ENCODE measurements around the gene OR56A5.

The OR56A5 gene

DNA sequence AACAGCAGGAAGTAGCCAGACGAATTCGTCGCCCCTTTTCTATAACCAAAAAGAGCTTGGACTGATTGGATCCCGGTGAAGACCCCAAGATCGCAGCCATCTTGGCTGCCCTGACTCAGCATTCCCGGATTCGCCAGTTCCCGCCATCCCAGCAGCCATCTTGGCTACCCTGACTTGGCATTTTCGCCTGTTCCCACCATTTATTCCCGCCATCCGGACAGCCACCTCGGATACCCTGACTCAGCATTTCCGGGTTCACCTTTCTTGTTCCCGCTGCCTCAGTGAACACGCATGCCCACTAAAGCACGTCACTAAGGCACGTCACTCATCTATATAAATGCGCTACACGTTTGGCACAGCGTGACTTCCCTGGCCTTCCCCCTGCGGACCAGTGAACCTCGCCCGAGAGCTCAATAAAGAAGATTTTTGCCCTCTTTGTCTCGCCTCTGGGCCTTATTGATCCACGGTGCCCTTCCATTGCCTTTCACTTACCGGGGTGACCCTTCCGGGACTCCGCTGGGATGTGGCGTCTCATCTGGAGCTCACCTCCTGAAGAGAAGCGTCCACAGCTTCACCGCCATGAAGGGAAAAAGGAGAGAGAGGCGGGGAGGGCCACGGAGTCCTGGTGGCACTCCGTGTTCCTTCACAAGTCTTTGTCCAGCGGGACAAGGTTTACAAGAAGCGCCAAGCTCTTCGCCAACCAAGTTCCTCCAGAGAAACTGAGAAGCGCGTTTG, 30.3 kb downstream of the OR56A5 start:
- Histone ChIP-seq H3K4me3 (ENCODE audit: low read depth, low read length) (no peak overlapping the region), H3K27ac (ENCODE audit: extremely low read depth, low read depth, low read length) (no peak overlapping the region), H3K36me3 (ENCODE audit: control insufficient read depth in 2 of 2, insufficient read depth in 1 of 2, low read length in 2 of 2) (no peaks in the 10 kb centered on the region), H3K9me3 (ENCODE audit: control insufficient read depth, insufficient read depth, low read depth, low read length) (no peaks in the 10 kb centered on the region), H3K4me1 (ENCODE audit: control insufficient read depth, insufficient read depth, low read length) (no peaks in the 10 kb centered on the region)
- TF ChIP-seq ZNF23 (tag by site-specific recombination; IDR thresholded peaks at IDR 0.05; ENCODE audit: borderline replicate concordance) (no peak), TRIM28 (IDR thresholded peaks at IDR 0.05; ENCODE audit: borderline replicate concordance, low read length) (no peak), ZNF214 (tag by site-specific recombination; IDR thresholded peaks at IDR 0.05; ENCODE audit: borderline replicate concordance) (no peak), ZNF398 (tag by site-specific recombination; IDR thresholded peaks at IDR 0.05) (no peak), ZNF837 (tag by site-specific recombination; IDR thresholded peaks at IDR 0.05) (no peak), ZBTB6 (tag by site-specific recombination; IDR thresholded peaks at IDR 0.05) (no peak), KLF17 (tag by site-specific recombination; IDR thresholded peaks at IDR 0.05) (no peak), ZNF596 (tag by site-specific recombination; IDR thresholded peaks at IDR 0.05) (no peak), ZSCAN30 (tag by site-specific recombination; IDR thresholded peaks at IDR 0.05) (no peak), ZNF76 (tag by site-specific recombination; IDR thresholded peaks at IDR 0.05; ENCODE audit: borderline replicate concordance, low read depth) (no peak)
- TF ChIP-seq, protein P1, sequence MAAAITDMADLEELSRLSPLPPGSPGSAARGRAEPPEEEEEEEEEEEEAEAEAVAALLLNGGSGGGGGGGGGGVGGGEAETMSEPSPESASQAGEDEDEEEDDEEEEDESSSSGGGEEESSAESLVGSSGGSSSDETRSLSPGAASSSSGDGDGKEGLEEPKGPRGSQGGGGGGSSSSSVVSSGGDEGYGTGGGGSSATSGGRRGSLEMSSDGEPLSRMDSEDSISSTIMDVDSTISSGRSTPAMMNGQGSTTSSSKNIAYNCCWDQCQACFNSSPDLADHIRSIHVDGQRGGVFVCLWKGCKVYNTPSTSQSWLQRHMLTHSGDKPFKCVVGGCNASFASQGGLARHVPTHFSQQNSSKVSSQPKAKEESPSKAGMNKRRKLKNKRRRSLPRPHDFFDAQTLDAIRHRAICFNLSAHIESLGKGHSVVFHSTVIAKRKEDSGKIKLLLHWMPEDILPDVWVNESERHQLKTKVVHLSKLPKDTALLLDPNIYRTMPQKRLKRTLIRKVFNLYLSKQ (tag by site-specific recombination; IDR thresholded peaks at IDR 0.05; ENCODE audit: borderline replicate concordance): no peak
- POLR2A ChIA-PET: no interaction called here
- CTCF ChIA-PET: no interaction called here

- CTCF ChIA-PET: interaction anchor here (0.6 kb wide), 1 partner anchor 297 kb away, joined by 3 read pairs; no protein-coding TSS in a partner anchor
Measured at GRCh38 chr11:5933116-5933515, 35.2 kb downstream of the OR56A5 start.

More at GRCh38 chr11:5933116-5933515, 35.2 kb downstream of the OR56A5 start:
- TF ChIP-seq ZNF791 (tag by site-specific recombination; IDR thresholded peaks at IDR 0.05) (no peak), ZFHX2 (tag by site-specific recombination; conservative IDR thresholded peaks at IDR 0.05) (no peak), WT1 (tag by site-specific recombination; IDR thresholded peaks at IDR 0.05) (no peak), ZNF175 (tag by site-specific recombination; IDR thresholded peaks at IDR 0.05) (no peak), ZNF239 (tag by site-specific recombination; IDR thresholded peaks at IDR 0.05) (no peak), ZNF433 (tag by site-specific recombination; IDR thresholded peaks at IDR 0.05; ENCODE audit: low read depth) (no peak), ZNF777 (tag by site-specific recombination; IDR thresholded peaks at IDR 0.05; ENCODE audit: borderline replicate concordance) (no peak), HOXD13 (CRISPR knock-in tag; IDR thresholded peaks at IDR 0.05; ENCODE audit: borderline replicate concordance) (no peak), ZNF133 (tag by site-specific recombination; IDR thresholded peaks at IDR 0.05) (no peak), ZNF548 (tag by site-specific recombination; IDR thresholded peaks at IDR 0.05) (no peak), ZNF654 (tag by site-specific recombination; IDR thresholded peaks at IDR 0.05; ENCODE audit: low read depth) (no peak), HOXA7 (CRISPR knock-in tag; IDR thresholded peaks at IDR 0.05; ENCODE audit: borderline replicate concordance) (no peak), ZBTB7A (tag by site-specific recombination; IDR thresholded peaks at IDR 0.05; ENCODE audit: low read depth) (no peak), MZF1 (tag by site-specific recombination; IDR thresholded peaks at IDR 0.05; ENCODE audit: borderline replicate concordance) (no peak), ZNF169 (tag by site-specific recombination; IDR thresholded peaks at IDR 0.05) (no peak), REPIN1 (tag by site-specific recombination; IDR thresholded peaks at IDR 0.05; ENCODE audit: low read depth) (no peak)
- TF ChIP-seq, protein P2, sequence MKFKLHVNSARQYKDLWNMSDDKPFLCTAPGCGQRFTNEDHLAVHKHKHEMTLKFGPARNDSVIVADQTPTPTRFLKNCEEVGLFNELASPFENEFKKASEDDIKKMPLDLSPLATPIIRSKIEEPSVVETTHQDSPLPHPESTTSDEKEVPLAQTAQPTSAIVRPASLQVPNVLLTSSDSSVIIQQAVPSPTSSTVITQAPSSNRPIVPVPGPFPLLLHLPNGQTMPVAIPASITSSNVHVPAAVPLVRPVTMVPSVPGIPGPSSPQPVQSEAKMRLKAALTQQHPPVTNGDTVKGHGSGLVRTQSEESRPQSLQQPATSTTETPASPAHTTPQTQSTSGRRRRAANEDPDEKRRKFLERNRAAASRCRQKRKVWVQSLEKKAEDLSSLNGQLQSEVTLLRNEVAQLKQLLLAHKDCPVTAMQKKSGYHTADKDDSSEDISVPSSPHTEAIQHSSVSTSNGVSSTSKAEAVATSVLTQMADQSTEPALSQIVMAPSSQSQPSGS (tag by site-specific recombination; IDR thresholded peaks at IDR 0.05; ENCODE audit: low read depth): no peak
- Histone ChIP-seq H3K9me3 (ENCODE audit: control insufficient read depth, insufficient read depth, low read depth, low read length) (no peaks in the 10 kb centered on the region), H3K4me3 (ENCODE audit: low read depth, low read length) (no peak overlapping the region), H3K4me1 (ENCODE audit: control insufficient read depth, insufficient read depth, low read length) (no peaks in the 10 kb centered on the region), H3K36me3 (ENCODE audit: control insufficient read depth in 2 of 2, insufficient read depth in 1 of 2, low read length in 2 of 2) (no peaks in the 10 kb centered on the region), H3K27ac (ENCODE audit: extremely low read depth, low read depth, low read length) (no peak overlapping the region)
- POLR2A ChIA-PET: no interaction called here

All from HEK293 (cell line).